Measurements from ENCODE around the gene MRGPRG.
A peak's percentile ranks its signal among the peaks of the same experiment; 100 is the strongest.
"Not testable (repeated sequence)": the region's sequence is repeated elsewhere in the genome, so short reads cannot be mapped to it uniquely, and the experiment has no call there.

Gene MRGPRG

GRCh38 chr11:3176487-3176886 is 42.1 kb downstream of the MRGPRG start:
- no peak for DNase-seq (ENCODE audit: low read depth)

DNA sequence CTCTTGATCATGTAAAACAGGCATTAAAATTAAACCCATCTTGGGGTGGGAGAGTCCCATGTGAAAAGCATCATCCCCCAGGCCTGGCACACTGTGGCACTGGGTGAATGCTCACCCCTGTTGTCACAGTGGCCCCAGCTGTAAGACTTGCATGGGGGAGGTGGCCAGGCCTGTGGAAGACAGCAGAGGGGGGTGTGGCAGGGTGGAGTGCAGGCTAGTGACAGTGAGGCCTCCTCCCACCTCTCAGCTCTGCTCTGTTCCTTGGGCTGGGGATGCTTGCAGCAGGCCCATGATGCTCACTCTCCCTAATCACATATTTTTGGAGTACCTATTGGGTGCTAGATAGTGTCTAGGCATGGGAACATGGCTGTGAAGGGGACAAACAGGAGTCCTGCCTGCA is 43.4 kb downstream of the MRGPRG start:
- DNase-seq (ENCODE audit: low read depth) = no peak

DNA sequence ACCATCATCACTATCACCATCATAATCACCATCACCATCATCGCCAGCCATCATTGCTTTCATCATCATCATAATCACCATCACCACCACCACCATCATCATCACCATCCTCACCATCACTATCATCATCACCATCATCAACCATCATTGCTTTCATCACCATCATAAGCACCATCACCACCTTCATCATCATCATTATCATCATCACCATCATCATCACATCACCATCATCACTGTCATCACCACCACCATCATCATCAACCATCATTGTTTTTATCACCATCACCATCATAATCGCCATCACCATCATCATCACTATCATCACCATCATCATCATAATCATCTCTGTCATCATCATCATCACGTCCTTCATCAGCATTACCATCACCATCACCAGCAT is 44.2 kb downstream of the MRGPRG start:
- DNase-seq (ENCODE audit: low read depth) = no peak

DNA sequence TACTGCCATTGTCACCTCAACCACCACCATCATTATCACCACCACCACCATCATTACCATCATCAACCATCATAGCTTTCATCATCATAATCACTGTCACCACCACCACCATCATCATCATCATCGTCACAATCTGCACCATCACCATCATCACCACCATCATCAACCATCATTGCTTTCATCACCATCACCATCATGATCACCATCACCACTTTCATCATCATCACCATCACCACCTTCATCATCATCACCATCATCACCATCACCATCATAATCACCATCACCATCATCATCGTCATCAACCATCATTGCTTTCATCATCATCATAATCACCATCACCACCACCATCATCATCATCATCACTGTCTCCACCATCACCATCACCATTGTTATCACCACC is 44.8 kb downstream of the MRGPRG start:
- no peak for DNase-seq (ENCODE audit: low read depth)

DNA sequence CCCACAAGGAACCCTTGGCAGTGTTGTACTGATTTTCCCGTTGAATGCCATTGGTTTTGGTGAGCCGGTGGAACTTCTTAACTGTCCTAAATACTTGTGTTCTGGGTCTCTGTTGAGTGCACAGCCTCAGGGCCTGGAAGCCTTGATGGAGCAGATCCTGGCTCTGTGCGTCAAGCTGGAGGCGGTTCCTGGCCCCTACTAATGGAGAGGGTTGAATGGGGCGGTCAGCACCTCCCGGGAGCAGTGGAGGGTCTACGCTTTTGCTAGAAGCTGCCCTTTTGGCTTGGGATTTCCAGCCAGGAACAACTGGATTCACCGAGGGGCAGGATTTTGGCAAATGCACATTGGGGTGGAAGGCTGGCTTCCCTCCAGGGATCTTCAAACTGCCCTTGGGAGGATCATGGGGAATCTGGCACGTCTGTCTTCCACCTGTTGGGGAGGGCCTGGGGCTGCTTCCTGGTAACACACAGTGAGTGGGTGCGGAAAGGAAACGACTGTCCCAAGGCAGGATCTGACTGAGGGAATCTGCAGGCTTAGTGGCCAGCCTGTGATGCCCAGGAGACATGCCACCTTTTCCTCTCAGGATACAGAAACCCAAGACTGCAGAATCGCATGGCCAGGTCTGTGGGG is 46.6 kb downstream of the MRGPRG start:
- no peak for DNase-seq (ENCODE audit: low read depth)

DNA sequence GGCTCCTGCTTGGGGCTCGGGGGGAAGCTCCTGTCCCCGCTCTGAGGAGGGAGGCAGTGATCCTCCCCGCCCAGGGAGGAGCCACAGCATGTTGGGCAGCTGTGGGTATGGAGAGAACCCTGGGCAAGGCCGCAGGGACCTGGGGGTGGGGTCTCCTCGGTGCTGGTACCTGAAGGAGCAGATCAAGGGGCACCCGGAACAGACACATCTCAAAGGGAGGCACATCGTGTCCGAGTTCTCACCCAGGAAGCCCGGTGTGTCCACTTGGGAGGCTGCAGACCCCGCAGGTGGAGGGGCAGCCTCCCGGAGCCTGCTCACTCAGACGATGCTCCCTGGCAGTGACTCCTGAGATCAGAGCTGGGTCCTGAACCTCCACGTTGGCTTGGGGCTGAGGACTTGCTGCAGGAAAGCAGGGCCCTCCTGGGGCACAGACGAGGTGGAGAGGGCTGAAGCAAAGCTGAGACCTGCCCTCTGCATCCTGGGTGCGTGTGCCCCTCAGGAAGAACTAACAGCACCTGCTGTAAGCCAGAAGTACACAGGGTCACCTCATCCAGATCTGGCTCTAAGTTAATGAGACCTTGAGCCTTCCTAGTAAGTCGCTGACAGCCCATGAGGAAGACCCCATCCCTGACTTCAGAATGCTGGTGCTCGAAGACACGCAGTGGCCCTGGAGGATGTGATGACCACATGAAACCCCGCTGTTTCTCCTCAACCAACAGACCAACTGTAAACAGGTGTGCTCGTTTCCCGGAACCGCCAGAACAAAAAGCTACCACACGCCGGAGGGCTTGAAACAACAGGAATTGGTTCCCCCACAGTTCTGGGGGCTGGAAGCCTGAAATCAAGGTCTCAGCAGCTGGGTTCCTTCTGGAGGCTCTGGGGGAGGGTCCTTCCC is 47.6 kb downstream of the MRGPRG start:
- no peak for DNase-seq (ENCODE audit: low read depth)

DNA sequence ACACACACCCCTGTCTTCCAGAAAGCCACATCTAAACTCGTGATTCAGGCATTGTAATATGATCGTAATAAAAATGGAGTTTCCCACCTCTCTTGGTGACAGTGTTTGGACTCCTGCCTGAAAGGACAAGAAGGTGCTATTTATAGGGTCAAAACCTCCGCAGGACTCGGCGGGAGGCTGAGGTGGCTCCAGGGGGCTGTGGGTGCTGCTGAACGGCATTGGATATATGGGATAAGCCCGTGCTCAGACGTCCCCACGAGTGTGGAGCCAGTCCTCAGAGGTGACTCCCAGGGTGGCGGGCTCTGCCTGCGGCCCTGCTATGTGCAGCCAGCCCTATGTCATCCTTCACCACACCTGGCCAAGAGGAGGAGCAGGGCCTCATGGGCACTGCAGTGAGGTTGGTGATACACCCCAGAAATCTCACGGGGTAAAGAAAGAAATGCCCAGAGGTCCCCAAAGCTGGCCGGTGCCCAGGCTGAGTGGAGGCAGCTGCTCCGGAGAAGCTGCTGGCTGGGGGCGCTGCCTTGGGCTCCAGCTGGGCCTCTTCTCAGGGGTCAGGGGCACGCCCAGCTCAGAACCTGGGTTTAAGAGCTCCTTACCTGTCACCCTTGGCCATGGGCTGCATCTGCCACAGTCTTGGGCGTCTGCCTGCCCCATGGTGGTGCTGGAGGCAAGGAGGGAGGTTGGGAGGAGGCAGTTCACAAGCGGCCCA is 48.4 kb downstream of the MRGPRG start:
- DNase-seq (ENCODE audit: low read depth) = no peak

- DNase-seq (ENCODE audit: low read depth) = peak; percentile 42
These were observed 49.2 kb downstream of the MRGPRG start for GRCh38 chr11:3169255-3170043.

- DNase-seq (ENCODE audit: low read depth) = not testable (repeated sequence)
These were observed 49.8 kb downstream of the MRGPRG start for GRCh38 chr11:3168742-3169254.

All from GM04503 (cell line).